Activated CD8-positive, alpha-beta memory T cell treated with anti-CD3 and anti-CD28 coated beads for 24 hours (primary cell): ENCODE data around the gene ANKRD28.
"Not testable (repeated sequence)": the region's sequence is repeated elsewhere in the genome, so short reads cannot be mapped to it uniquely, and the experiment has no call there.

Experiments
- DNase-seq: peaks from one replicate; pipeline ENCODE4 v3.0.0-alpha.2; 2020

ANKRD28 gene

DNA sequence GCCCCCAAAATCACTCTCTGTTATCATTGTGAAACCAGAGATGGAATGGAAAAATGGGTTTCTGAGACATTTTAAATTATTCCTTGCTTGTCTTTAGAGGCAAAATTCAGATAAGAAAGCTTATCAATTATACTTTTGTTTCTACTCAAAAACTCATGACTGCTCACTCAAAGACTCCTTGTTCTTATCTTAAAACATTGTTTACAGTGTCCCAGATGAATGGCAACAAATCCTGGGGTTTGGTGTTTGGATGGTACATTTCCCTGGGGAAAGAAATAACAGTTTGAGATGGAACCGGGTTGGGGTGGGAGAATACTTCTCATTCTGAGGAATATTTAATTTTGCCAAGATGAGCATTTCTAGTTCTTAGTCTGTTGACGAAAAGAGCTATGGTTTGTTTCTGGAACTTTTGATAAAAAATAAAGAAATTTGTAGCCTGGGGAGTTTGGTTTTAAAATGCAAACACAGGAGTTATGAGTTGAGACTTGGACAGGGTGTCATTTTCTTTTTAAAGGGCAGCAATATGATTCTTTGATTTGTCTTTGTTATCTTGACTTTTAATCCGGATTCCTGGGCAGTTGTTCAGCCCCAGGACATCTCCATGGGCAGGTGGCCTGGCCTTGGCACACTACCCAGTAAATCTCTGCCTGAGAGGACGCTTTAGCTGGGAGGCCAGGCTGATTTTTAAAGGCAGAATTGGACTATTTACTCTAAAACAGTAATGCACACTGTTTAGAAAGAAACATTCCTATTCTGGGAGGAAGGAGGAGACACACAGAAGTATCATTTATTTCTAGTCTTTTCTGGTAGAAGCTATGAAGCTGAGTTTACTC, 163.8 kb downstream of the ANKRD28 start:
- DNase-seq: no peak

DNA sequence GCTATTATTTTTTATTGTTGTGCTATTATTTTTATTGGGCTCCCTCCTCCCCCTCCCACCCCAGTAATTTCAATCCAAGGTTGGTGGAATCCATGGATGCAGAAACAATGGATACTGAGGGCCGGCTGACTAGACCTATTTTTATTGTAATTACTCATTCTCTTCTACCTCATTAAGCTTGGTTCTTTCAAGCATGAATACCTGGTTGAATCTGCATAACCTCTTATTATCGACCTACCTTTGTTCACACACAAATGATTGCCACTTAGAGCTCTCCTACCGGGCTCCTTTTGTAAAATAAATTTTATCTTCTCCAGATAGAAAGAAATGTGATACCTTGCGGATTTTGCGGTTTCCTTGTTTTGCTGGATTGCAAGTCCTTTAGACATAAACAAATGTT, 164.6 kb downstream of the ANKRD28 start:
- DNase-seq: no peak

DNA sequence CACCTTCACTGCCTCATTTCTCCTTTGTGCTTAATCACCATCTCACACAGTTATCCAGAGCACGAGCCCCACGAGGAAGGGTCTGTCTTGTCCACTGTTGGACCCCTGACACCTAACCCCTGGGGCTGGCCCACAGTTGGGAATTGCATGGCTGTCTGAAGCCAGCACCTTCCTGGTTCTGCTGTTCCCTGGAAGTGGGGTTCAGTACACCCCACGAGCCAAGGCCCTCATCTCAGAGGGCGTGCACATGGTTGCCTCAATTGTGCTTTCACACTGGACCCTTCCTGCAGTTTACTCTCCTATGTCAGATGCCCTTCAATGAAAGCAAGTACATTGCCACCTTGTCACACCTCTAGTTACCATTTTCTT, 165.6 kb downstream of the ANKRD28 start:
- no peak for DNase-seq

GRCh38 chr3:15631426-15632211, 166.2 kb downstream of the ANKRD28 start:
- no peak for DNase-seq

DNA sequence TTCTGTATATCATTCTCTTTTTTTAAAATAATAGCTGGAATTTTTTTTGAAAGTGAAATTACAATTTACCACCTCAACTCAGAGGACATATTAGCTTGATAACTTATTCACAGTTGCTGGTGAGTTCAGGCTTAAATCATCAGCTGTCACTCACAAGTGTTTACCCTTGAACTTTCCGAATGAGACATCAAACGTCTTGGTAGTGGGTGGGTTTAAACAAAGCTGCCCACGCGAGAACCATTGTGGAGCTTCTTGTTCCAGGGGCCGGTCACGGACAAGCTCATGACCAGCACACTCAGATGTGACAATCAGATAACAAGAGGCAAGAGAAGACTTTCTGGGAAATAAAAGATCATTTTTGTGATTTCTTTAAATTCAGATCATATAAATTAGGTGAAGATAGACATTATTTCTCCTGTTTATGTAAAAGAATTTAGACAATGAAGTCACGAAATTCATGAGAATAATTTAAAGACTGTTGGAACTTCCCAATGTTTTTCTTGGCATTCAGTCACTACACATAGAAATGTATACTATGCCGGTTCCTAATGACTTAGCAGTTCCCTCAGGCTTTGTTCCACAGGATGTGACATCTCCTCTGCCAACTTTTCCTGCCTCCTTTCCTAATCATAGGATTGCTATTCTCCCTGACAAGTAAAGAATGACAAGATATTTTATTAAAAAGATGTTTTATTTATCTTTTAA, 167.0 kb downstream of the ANKRD28 start:
- DNase-seq: no peak

DNA sequence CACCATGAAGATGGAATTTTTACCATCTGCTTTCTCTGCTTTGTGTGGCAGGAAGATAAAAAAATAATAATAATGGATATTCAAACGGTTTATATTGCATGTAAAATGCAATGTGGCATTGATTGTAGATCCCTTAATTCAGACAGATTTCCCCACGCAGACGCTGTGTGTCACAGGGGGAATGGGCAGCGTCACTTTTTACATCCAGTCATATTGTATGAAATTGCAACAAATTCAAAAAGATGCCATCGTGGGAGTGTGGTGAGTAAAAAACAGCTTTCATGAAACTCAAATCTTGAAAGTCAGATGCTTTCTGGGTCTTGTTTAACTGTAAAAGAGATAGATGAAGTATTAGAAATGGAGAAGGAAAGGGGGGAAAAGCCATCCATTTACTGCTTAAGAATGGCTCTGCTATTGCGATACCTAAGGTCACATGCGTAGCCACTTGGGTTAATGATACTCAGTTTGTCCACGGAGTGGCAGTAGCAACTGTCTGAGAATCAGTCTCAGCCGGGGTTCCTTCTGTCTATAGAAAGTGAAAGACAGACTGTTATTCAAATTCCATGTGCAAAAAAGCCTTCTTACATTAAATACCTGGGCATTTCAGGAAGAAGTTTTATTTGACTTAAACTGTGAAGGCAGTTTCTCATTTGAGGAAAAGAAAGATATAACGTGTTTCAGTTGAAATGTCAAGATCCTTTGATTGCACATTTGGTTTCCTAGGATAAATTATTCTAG, 167.8 kb downstream of the ANKRD28 start:
- no peak for DNase-seq

- DNase-seq: no peak
These were observed 168.8 kb downstream of the ANKRD28 start for GRCh38 chr3:15628967-15629366.

DNA sequence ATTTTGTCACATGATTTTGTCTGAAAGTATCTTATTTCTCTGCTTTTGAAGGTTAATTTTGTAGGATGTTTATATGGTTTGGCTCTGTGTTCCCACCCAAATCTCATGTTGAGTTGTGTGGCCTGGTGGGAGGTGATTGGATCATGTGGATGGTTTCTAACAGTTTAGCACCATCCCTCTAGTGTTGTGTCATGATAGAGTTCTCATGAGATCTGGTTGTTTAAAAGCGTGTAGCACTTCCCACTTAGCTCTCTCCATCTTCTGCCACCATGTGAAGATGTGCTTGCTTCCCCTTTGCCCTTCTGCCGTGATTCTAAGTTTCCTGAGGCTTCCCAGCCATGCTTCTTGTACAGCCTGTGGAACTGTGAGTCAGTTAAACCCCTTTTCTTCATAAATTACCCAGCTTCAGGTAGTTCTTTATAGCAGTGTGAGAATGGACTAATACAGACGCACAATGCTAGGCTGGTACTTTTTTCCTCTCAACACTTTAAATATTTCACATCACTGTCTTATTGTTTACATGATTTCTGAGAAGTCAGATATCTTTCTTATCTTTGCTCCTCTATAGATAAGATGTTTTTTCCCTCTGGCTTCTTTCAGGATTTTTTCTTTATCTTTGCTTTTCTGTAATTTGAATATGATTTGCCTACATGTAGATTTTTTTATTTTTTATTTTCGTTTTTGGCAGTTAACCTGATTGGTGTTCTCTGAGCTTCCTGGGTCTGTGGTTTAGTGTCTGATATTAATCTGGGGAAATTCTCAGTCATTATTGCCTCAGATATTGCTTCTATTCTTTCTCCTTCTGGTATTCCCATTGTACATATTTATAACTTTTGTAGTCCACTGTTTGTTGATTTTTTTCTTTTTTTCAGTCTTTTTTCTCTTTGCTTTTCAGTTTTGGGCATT, 174.0 kb downstream of the ANKRD28 start:
- no peak for DNase-seq

DNA sequence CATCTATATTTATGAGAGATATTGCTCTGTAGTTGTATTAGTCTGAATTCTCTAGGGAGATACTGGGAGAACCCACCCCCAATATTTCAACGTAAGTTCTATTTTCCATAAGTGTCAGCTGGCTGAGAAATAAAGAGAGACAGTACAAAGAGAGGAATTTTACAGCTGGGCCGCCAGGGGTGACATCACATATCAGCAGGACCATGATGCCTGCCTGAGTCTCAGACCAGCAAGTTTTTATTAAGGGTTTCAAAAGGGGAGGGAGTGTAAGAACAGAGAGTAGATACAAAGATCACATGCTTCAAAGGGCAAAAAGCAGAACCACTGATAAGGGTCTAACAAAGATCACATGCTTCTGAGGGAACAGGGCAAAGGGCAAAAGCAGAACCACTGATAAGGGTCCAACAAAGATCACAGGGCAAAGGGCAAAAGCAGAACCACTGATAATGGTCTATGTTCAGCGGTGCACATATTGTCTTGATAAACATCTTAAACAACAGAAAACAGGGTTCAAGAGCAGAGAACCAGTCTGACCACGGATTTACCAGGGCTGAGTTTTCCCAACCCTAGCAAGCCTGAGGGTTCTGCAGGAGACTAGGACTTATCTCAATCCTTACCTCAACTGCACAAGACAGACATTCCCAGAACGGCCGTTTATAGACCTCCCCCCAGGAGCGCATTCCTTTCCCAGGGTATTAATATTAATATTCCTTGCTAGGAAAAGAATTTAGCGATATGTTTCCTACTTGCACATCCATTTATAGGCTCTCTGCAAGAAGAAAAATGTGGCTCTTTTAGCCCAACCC, 177.9 kb downstream of the ANKRD28 start:
- not testable (repeated sequence) for DNase-seq
